Ovary (tissue), 9 donors: ENCODE data around the gene GPX2. TPM values are rescaled to one million over a fixed set of nuclear protein-coding genes. Genes with fewer than 3 reads are reported as not detected.

ENCODE experiments used
- DNase-seq, 5 donors: peaks; one replicate each; pipeline ENCODE4 v3.0.0-alpha.2; 2019 to 2020
- H3K27ac ChIP-seq, 2 donors: fragments of 200-600 bp; one replicate each; pipeline versions ENCODE4 v1.5.1 to v1.8.0; 2019 to 2022
- H3K27me3 ChIP-seq: fragments of 200-600 bp; one replicate; pipeline ENCODE4 v1.8.0; 2022
- H3K36me3 ChIP-seq: fragments of 200-600 bp; sonication (generic); one replicate; pipeline ENCODE4 v1.5.1; 2019
- H3K4me1 ChIP-seq: one replicate; pipeline ENCODE4 v1.8.1; 2013; ENCODE audit warnings: mild to moderate bottlenecking, moderate library complexity; ENCODE audit not compliant: insufficient read depth
- H3K4me3 ChIP-seq: fragments of 200-600 bp; sonication (generic); one replicate; pipeline ENCODE4 v1.5.1; 2017
- H3K9me3 ChIP-seq, 2 donors: fragments of 200-600 bp in 1 of 2; sonication (generic) in 1 of 2; one replicate each; pipeline versions ENCODE4 v1.5.1 to v1.8.1; 2013 to 2019; ENCODE audit warnings: mild to moderate bottlenecking in 1 of 2, moderate library complexity in 1 of 2
- CTCF ChIP-seq, 3 donors: fragments of 450-650 bp in 2 of 3; fragments of 200-600 bp in 1 of 3; IDR thresholded peaks; one replicate each; pipeline versions ENCODE4 v1.5.1 to v1.8.0; 2016 to 2022; ENCODE audit warnings: antibody characterized with exemption in 3 of 3, mild to moderate bottlenecking in 1 of 3
- EP300 ChIP-seq: sonication (generic); formaldehyde crosslinking; IDR thresholded peaks from one replicate; pipeline ENCODE4 v1.6.1; 2017; ENCODE audit warnings: antibody characterized with exemption
- POLR2A ChIP-seq: fragments of 450-650 bp; IDR thresholded peaks from one replicate; pipeline ENCODE4 v1.6.1; 2017; ENCODE audit warnings: antibody characterized with exemption, mild to moderate bottlenecking, moderate library complexity
- WGBS, 3 donors: extraction: QIAGEN DNeasy Blood & Tissue Kit in 1 of 3; methylation state at CpG; one replicate each; pipeline versions ENCODE4 v1.1.5 to v1.1.7; 2013 to 2017; 5-methylcytosine and 5-hydroxymethylcytosine counted together
- intact Hi-C, 4 donors: fragments of 100-400 bp; cut with DNase I; formaldehyde crosslinking; loops; one replicate each; pipeline versions ENCODE4 v1.11.0 to v1.15.1; 2022 to 2023
- polyA plus RNA-seq, 2 donors: library from polyadenylated mRNA; stranded (reverse); fragments of 200-250 nt in 1 of 2; fragments of 350-450 nt in 1 of 2; fragmentation: Illumina TruSeq in 1 of 2; extraction: RNeasy Lipid Tissue Mini Kit (QIAGEN cat#74804) in 1 of 2; gene quantifications; one replicate each; pipeline ENCODE4 v1.2.3, GENCODE V29; 2013 to 2014
- total RNA-seq, 7 donors: library from RNA; depleted of rRNA in 2 of 7; stranded (reverse); fragments of >200 nt in 2 of 7; fragmentation: NEBNext Ultra II Directional in 3 of 7; extraction: Animal tissue kit (Norgen Biotek cat#: 25700) in 3 of 7; gene quantifications; one replicate each; pipeline versions ENCODE4 v1.1.0 to v1.2.4, GENCODE V29; 2016 to 2023
- donor health status: DM: no; HTN: no; CAD: no; lungs with moderate emphysema.
- donor health status: DM: no; HTN: no; CAD: no.
- donor health status: Bipolar disorder and iron deficiency.
- donor health status: DM: yes; HTN: yes; CAD: no.
- donor health status: DM: no; HTN: no; CAD: no.
- donor health status: DM: yes; HTN: yes; CAD: no.

GPX2 gene
- total and polyA plus RNA-seq, 9 donors, result 1.00 to 4.8 TPM; not detected in 7

- TF ChIP-seq CTCF (IDR thresholded peaks at IDR 0.05) (peak; percentile 62 to 82 (median 70)), EP300 (no peak), POLR2A (peak; percentile 33)
- intact Hi-C loops, result loop anchor here in 1 of 4 donors (10.0 kb wide), 1 partner anchor 168 kb away; no protein-coding TSS in a partner anchor
- H3K9me3 ChIP-seq, result no peaks in the 10 kb centered on the region
- no peaks in the 10 kb centered on the region for H3K36me3 ChIP-seq
- H3K27ac ChIP-seq, result peak within 1 kb of the TSS; percentile 19 to 77
- peak; percentile 93 to 96 (median 94) for DNase-seq
- H3K4me3 ChIP-seq, result peak within 1 kb of the TSS; percentile 76
- peaks cover 4% of the 10 kb centered on the region for H3K4me1 ChIP-seq
- H3K27me3 ChIP-seq, result no peaks in the 10 kb centered on the region
- whole genome bisulfite sequencing, 3 donors, result 0 to 1% (median 0%) methylated on average over 61 to 65 of the region's 65 CpGs
Observed at GRCh38 chr14:64986648-64987437, 44.3 kb upstream of the GPX2 start, which contains the start of gene FNTB. Gene FNTB, plus strand, starts transcription at chr14:64986895. Its CDS starts 59 bp downstream, at chr14:64986954.

- intact Hi-C loops, result loop anchor here in 2 of 4 donors (5.0 to 10.0 kb wide), 2 partner anchors 161 to 171 kb away; no protein-coding TSS in a partner anchor
- no peak overlapping the region for H3K4me3 ChIP-seq
- TF ChIP-seq EP300 (no peak), CTCF (IDR thresholded peaks at IDR 0.05) (peak; percentile 36 to 73 (median 44))
- WGBS, 3 donors, result 3 to 5% (median 5%) methylated on average over 15 of the region's 15 CpGs
- no peaks in the 10 kb centered on the region for H3K27me3 ChIP-seq
- DNase-seq, result peak in 1 of 5 donors; percentile 24
- no peak overlapping the region for H3K27ac ChIP-seq
- H3K36me3 ChIP-seq, result no peaks in the 10 kb centered on the region
- H3K9me3 ChIP-seq, result no peaks in the 10 kb centered on the region
- peaks cover 4% of the 10 kb centered on the region for H3K4me1 ChIP-seq
Observed at GRCh38 chr14:64983439-64984310, 41.1 kb upstream of the GPX2 start.

DNA sequence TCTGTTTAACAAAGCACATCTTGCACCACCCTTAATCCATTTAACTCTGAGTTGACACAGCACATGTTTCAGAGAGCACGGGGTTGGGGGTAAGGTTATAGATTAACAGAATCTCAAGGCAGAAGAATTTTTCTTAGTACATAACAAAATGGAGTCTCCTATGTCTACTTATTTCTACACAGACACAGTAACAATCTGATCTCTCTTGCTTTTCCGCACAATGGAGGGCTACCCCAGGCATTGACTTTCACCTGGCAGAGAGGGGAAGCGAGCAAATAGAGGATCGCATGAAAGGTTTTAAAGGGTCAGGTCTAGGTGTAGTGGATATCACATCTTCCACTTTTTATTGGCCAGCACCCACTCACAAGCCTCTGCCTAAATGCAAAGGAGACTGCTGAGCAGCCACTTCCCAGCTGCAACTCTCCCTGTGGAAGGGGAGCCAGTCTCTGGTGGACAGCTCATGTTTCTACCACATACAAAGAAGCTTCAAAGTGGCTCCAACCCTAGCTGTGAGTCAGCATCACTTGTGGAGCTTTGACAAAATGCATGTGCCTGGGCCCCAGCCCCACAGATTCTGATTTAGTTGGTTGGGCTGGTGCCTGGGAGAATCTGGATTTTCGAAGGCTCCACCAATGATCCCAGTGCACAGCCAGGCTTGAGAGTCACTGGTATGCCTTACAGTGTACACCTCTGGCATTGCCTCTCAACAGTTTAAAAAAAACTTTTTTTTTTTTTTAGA lies 37.0 kb upstream of the GPX2 start:
- intact Hi-C loops, result loop anchor here in 2 of 4 donors (5.0 to 10.0 kb wide), 2 partner anchors 157 to 175 kb away; no protein-coding TSS in a partner anchor
- H3K4me1 ChIP-seq, result peaks cover 2% of the 10 kb centered on the region
- TF ChIP-seq EP300, result no peak
- no peak for TF ChIP-seq POLR2A
- TF ChIP-seq CTCF (IDR thresholded peaks at IDR 0.05), result no peak
- no peak overlapping the region for H3K4me3 ChIP-seq
- no peak for DNase-seq
- H3K27me3 ChIP-seq, result no peaks in the 10 kb centered on the region
- no peak overlapping the region for H3K27ac ChIP-seq
- H3K36me3 ChIP-seq, result no peaks in the 10 kb centered on the region
- H3K9me3 ChIP-seq, result no peaks in the 10 kb centered on the region
- WGBS, 3 donors, result 80 to 92% (median 83%) methylated on average over 5 of the region's 5 CpGs

DNA sequence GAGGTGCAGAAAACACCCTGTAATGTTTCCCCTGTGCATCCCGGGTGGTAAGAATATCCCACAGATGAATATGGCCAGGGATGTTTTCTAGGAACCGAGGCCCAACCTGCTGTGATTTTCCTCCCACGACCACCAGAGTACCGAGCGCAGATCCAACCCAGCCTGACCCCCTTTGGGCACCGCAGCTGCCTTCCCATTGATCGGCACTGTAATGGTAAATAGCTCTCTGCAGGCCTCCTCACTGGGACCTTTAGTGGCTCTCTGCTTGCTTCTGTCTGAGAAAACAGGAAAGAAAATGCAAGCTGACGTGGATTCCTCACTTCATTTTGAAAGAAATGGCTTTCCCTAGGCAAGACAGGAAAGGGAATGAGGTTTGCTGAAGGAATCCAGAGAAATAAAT lies 32.0 kb upstream of the GPX2 start:
- H3K4me3 ChIP-seq, result no peak overlapping the region
- no peak for TF ChIP-seq EP300
- TF ChIP-seq POLR2A, result no peak
- no peak for TF ChIP-seq CTCF (IDR thresholded peaks at IDR 0.05)
- no peak overlapping the region for H3K27ac ChIP-seq
- no peaks in the 10 kb centered on the region for H3K27me3 ChIP-seq
- no peak for DNase-seq
- H3K9me3 ChIP-seq, result no peaks in the 10 kb centered on the region
- 57 to 67% (median 61%) methylated on average over 8 of the region's 8 CpGs for WGBS, 3 donors
- intact Hi-C loops, result loop anchor here in 1 of 4 donors (5.0 kb wide), 1 partner anchor 152 kb away; no protein-coding TSS in a partner anchor
- no peaks in the 10 kb centered on the region for H3K36me3 ChIP-seq
- peaks cover 2% of the 10 kb centered on the region for H3K4me1 ChIP-seq
